NCI-H146 treated with DMSO at 0.1 percent for 48 hours (cell line): Measurements from ENCODE around the gene MT1E.
"Not testable (repeated sequence)": the region's sequence is repeated elsewhere in the genome, so short reads cannot be mapped to it uniquely, and the experiment has no call there.

ENCODE experiments used
- DNase-seq: peaks from one replicate; lab custom pipeline; 2025; ENCODE audit not compliant: unreplicated experiment; lab: John Stamatoyannopoulos, UW

The MT1E gene

DNA sequence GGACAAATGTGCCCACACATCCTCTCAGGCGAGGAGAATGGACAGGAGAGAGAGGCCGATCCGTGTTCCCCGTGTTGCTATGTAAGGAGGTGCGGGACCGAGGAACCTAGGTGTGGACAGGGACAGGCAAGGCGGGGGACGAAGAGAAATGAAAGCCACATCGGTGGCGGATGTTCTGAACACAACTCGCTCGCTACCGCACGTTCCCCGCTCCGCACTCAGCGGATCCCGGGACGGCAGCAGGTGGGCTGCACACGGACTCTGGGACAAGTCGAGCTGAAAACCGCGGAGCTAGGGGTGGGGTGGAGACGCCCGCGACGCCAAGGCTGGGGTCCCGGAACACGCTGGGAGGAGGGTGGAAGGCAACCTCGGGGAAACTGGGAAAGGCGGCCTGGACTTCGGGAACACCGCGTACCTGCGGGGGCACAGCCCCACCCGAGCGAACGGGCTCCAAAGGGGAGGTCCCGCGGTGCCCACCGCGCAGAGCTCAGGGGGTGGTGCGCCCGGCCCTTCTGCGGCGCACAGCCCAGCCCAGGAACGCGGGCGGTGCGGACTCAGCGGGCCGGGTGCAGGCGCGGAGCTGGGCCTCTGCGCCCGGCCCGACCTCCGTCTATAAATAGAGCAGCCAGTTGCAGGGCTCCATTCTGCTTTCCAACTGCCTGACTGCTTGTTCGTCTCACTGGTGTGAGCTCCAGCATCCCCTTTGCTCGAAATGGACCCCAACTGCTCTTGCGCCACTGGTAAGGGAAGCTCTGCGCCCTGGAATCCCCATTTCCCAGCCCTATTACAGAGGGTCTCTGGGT, at the start of gene MT1E:
Gene MT1E, plus strand, starts transcription at position 642 of the 803 bp plus-strand sequence. Its CDS starts 71 bp downstream, at position 713.
- DNase-seq, result peak; percentile 6

GRCh38 chr16:56576585-56577299, 48.8 kb upstream of the MT1E start:
- peak; percentile 25 for DNase-seq

GRCh38 chr16:56577300-56577625, 48.3 kb upstream of the MT1E start:
- no peak for DNase-seq

- no peak for DNase-seq
These were observed 45.1 kb upstream of the MT1E start for GRCh38 chr16:56580391-56581048.

DNA sequence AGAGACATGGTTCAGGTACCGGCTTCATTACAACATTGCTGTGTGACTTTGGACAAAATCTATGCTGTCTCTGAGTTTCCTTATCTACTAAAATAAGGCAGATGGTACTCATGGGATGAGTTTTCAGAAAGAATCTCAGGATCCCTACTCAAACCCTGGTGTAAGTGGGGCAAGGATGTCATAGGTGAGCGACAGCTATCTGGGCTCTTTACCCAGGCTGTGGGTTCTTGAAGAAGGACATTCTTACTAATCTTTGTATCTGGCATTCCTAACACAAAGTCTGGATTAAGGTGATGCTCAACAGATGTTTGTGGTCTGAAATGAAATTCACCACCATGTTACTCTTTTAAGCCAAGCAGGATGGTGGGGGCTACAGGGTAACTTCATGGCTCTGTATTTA, 42.7 kb upstream of the MT1E start:
- DNase-seq, result not testable (repeated sequence)

GRCh38 chr16:56583351-56584168, 42.0 kb upstream of the MT1E start:
- DNase-seq, result no peak

- DNase-seq, result no peak
These were observed 41.3 kb upstream of the MT1E start for GRCh38 chr16:56584276-56584675.

GRCh38 chr16:56588781-56589140, 36.8 kb upstream of the MT1E start:
- no peak for DNase-seq

DNA sequence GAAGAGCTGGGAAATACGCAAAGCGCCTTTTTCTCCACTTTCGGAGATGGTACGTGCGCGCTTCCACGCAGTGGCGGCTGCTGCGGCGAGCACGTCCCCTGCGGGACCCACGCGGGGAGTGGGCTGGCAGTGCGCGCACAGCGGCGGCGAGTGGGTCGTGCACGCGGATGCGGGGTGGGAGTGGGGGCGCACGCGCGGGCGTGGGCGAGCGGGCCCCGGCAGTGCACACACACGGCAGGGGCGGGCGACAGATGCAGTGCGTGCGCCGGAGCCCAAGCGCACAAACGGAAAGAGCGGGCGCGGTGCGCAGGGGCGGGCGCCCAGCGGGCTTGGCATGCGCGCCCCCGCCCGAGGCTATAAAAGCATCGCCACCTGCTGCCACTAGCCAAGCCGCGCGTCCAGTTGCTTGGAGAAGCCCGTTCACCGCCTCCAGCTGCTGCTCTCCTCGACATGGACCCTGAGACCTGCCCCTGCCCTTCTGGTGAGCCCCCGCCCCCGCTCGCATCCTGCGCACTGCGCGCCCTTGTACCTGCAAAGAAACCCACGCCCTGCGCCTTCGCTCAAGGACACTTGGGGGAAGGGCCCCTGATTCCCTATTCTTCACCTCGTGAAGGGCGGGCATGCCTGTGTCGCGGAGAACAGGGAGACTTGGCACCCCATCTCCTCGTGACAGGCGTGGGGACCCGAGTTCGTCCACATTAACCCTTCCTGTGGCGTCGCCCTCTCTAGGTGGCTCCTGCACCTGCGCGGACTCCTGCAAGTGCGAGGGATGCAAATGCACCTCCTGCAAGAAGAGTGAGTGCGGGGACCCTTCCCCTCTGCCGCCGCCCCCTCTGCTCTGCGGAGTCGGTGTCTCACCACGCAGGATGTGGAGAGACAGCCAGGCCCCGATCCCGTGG, 36.2 kb upstream of the MT1E start, which contains the start of gene MT3:
Gene MT3, plus strand, starts transcription at position 388 of the 899 bp plus-strand sequence. Its CDS starts 63 bp downstream, at position 451.
- DNase-seq, result peak; percentile 28

DNA sequence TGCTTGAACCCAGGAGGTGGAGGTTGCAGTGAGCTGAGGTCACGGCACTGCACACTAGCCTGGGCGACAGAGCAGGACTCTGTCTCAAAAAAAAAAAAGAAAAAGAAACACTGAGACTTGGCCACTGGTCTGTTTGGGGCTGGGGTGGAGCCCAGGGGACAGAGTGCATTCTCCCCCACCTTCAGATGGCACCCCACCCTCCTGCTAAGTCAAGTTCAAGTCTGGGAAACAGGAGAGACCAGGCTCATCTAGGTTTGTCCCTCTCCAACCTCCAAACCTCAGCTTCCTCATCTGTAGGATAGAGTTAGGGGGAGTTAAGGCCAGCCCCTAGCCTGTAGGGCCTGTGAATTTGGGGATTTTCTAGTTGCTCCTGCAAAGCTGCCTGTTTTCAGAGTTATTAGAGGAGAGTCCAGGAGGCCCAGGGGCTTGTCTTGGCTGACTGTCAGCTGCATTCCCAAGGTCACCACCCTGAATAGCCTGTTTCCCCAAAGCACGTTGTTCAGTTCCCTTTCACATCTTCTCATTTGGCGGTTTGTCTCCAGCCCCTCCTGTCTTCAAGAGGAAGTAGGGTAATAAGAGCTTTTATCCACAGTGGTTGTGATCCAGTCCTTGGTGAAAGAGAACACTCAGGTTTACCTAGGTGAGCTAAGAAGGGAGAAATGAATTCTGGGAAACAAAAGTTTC, 34.1 kb upstream of the MT1E start:
- no peak for DNase-seq

DNA sequence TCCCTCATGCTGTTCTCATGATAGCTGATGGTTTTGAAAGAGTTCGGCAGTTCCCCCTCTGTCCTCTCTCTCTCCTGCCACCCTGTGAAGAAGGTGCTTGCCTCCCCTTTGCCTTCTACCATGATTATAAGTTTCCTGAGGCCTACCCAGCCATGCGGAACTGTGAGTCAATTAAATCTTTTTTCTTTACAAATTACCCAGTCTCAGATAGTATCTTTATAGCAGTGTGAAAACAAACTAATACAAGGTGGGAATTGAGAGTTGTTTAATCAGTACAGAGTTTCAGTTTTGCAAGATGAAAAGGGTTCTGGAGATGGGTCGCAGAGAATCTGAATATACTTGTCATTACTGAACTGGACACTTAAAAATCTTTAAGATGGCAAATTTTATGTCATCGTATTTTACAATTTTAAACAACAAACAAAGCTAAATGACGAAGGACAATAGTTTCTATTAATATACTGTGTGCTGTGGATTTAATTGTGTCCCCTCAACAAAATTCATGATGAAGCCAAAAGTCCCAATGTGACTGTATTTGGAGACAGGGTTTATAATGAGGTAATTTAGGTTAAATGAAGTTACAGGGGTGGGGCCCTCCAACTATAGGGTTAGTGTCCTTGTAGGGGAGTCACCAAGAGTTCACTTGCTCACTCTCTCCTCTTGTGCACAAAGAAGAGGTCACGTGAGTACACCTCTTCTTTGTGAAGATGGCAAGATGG, 31.8 kb upstream of the MT1E start:
- DNase-seq, result no peak

GRCh38 chr16:56594292-56594619, 31.3 kb upstream of the MT1E start:
- no peak for DNase-seq

GRCh38 chr16:56600398-56600999, 25.1 kb upstream of the MT1E start:
- DNase-seq, result peak; percentile 17

- peak; percentile 7 for DNase-seq
These were observed 24.3 kb upstream of the MT1E start for GRCh38 chr16:56601325-56601724.

- peak; percentile 7 for DNase-seq
These were observed 22.0 kb upstream of the MT1E start for GRCh38 chr16:56603589-56603988.

DNA sequence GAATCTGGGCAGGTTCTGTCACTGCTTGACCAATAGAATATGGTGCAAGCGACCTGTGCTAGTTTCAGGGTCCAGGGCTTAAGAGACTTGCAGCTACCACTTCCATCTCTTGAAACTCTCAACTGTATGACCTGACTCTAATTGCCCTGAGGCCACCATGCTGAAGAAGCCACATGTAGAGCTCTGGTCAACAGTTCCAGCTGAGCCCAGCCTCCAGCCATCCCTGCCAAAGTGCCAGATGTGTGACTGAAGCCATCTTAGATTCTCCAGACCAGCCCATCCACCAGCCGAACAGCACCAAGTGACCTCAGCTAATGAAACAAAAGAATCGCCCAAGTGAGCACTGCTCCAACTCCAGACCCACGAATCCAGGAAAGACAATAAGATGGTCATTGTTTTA, 20.6 kb upstream of the MT1E start:
- no peak for DNase-seq

GRCh38 chr16:56605475-56605874, 20.1 kb upstream of the MT1E start:
- no peak for DNase-seq

DNA sequence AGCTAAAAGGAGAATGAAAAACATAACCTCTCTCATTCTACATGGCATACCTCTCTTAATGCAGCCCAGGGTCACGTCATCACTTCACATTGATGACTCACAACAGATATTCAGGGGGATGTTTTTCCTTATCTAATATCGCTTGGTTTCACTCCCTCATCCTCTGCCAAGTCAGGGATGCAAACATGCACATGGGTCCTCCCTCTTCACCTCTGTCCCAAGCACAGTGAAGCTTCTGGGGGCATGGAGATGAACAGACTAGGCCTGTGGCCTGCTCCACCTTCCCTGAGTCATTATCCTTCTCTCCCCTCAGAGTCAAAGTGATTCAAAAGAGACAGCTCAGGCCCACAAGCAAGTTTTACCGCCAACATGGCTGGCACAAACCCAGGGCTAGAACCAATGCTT, 19.5 kb upstream of the MT1E start:
- no peak for DNase-seq
